Measurements from ENCODE around the gene ZNF777.
"Not testable (repeated sequence)": the region's sequence is repeated elsewhere in the genome, so short reads cannot be mapped to it uniquely, and the experiment has no call there.

Gene ZNF777

DNA sequence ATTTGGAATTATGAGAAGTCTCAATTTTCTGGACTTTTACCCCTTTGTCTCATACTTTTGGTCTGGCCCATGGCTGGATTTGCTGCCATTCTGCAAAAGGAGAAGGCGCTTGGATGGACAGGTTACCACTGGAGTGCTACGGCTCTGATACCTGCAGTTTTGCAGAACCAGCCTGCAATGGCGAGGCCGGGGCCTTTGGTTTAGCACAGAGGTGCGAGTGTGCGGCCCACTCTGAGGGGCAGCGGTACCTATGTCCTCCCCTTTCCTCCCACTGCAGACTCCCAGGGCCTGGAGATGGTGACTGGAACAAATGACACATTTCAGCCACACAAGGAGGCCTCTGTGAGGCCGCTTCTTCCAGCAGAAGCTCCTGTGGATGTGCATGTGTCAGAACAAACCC, 11.9 kb downstream of the ZNF777 start:
- H3K4me1 ChIP-seq (ENCODE audit: insufficient read depth, low read length, poor library complexity, severe bottlenecking) = no peaks in the 10 kb centered on the region
- no peak overlapping the region for H3K9ac ChIP-seq (ENCODE audit: low read depth, low read length, poor library complexity, severe bottlenecking)
- no peak overlapping the region for H3K4me2 ChIP-seq (ENCODE audit: low read depth, low read length, poor library complexity, severe bottlenecking)
- no peaks in the 10 kb centered on the region for H3K79me2 ChIP-seq (ENCODE audit: insufficient read depth, low read length)
- no peak overlapping the region for H2AFZ ChIP-seq (ENCODE audit: low read length)
- peaks cover 56% of the 10 kb centered on the region; the same call in 1 of the 2 replicates for H3K36me3 ChIP-seq (ENCODE audit: insufficient read depth, low read length)
- no peaks in the 10 kb centered on the region for H3F3A ChIP-seq (ENCODE audit: low read depth)
- no peaks in the 10 kb centered on the region for H3K27me3 ChIP-seq (ENCODE audit: insufficient read depth, low read length, poor library complexity, severe bottlenecking)
- H3K9me2 ChIP-seq (replicated peaks; ENCODE audit: low read depth, low read length) = no peaks in the 10 kb centered on the region
- peaks cover 2% of the 10 kb centered on the region for H4K20me1 ChIP-seq (ENCODE audit: insufficient read depth, low read length, poor library complexity, severe bottlenecking)
- H3K9me3 ChIP-seq (ENCODE audit: insufficient read depth, low read depth, low read length) = no peaks in the 10 kb centered on the region
- no peak for TF ChIP-seq EZH2phosphoT487 (IDR thresholded peaks at IDR 0.05; ENCODE audit: borderline replicate concordance)
- TF ChIP-seq, protein P1, sequence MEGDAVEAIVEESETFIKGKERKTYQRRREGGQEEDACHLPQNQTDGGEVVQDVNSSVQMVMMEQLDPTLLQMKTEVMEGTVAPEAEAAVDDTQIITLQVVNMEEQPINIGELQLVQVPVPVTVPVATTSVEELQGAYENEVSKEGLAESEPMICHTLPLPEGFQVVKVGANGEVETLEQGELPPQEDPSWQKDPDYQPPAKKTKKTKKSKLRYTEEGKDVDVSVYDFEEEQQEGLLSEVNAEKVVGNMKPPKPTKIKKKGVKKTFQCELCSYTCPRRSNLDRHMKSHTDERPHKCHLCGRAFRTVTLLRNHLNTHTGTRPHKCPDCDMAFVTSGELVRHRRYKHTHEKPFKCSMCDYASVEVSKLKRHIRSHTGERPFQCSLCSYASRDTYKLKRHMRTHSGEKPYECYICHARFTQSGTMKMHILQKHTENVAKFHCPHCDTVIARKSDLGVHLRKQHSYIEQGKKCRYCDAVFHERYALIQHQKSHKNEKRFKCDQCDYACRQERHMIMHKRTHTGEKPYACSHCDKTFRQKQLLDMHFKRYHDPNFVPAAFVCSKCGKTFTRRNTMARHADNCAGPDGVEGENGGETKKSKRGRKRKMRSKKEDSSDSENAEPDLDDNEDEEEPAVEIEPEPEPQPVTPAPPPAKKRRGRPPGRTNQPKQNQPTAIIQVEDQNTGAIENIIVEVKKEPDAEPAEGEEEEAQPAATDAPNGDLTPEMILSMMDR (conservative IDR thresholded peaks at IDR 0.05; ENCODE audit: low read length) = no peak
- no peak overlapping the region for H3K4me3 ChIP-seq (ENCODE audit: low read length, poor library complexity, severe bottlenecking)

DNA sequence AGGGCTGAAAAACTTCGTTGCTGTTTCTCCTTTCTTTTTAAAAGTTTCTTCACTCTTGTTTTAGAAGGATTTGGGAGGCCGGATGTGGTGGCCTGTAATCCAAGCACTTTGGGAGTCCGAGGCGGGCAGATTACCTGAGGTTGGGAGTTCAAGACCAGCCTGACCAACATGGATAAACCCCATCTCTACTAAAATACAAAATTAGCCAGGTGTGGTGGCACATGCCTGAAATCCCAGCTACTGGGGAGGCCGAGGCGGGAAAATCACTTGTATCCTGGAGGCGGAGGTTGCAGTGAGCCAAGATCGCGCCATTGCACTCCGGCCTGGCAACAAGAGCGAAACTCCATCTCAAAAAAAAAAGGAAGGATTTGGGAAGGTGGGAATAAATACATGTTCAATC, 14.8 kb downstream of the ZNF777 start:
- not testable (repeated sequence) for H3K4me3 ChIP-seq (ENCODE audit: low read length, poor library complexity, severe bottlenecking); H3K4me2 ChIP-seq (ENCODE audit: low read depth, low read length, poor library complexity, severe bottlenecking); H3F3A ChIP-seq (ENCODE audit: low read depth); H3K9ac ChIP-seq (ENCODE audit: low read depth, low read length, poor library complexity, severe bottlenecking); H3K79me2 ChIP-seq (ENCODE audit: insufficient read depth, low read length); H3K9me3 ChIP-seq (ENCODE audit: insufficient read depth, low read depth, low read length); H3K9me2 ChIP-seq (replicated peaks; ENCODE audit: low read depth, low read length); H2AFZ ChIP-seq (ENCODE audit: low read length); H4K20me1 ChIP-seq (ENCODE audit: insufficient read depth, low read length, poor library complexity, severe bottlenecking); H3K27me3 ChIP-seq (ENCODE audit: insufficient read depth, low read length, poor library complexity, severe bottlenecking); H3K4me1 ChIP-seq (ENCODE audit: insufficient read depth, low read length, poor library complexity, severe bottlenecking)
- H3K36me3 ChIP-seq (ENCODE audit: insufficient read depth, low read length) = peaks cover 48% of the 10 kb centered on the region; the same call in 1 of the 2 replicates

DNA sequence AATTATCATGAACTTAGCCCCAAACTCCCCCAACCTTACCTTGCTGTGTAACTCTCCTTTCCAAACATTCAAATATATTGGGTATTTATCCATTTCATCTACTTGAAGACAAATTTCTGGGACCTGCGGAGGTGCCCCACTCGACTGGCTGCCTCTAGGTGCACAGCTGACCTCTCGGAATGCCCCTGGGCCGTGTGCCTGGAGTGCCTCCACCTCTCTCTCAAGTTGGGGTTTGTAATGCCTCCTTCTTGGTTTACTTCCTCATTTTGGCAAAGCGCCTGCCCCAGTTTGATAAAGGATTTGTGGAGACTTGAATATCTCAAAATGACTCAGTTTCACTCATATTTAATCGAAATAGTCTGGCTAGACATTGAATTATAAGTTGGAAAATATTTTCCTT, 16.6 kb downstream of the ZNF777 start:
- H3K4me3 ChIP-seq (ENCODE audit: low read length, poor library complexity, severe bottlenecking) = no peak overlapping the region
- H3K36me3 ChIP-seq (ENCODE audit: insufficient read depth, low read length) = peaks cover 31% of the 10 kb centered on the region; the same call in 1 of the 2 replicates
- H3K27me3 ChIP-seq (ENCODE audit: insufficient read depth, low read length, poor library complexity, severe bottlenecking) = no peaks in the 10 kb centered on the region
- H3K4me2 ChIP-seq (ENCODE audit: low read depth, low read length, poor library complexity, severe bottlenecking) = no peak overlapping the region
- H3K9ac ChIP-seq (ENCODE audit: low read depth, low read length, poor library complexity, severe bottlenecking) = no peak overlapping the region
- no peaks in the 10 kb centered on the region for H3K79me2 ChIP-seq (ENCODE audit: insufficient read depth, low read length)
- no peaks in the 10 kb centered on the region for H3K4me1 ChIP-seq (ENCODE audit: insufficient read depth, low read length, poor library complexity, severe bottlenecking)
- no peaks in the 10 kb centered on the region for H4K20me1 ChIP-seq (ENCODE audit: insufficient read depth, low read length, poor library complexity, severe bottlenecking)
- no peaks in the 10 kb centered on the region for H3K9me3 ChIP-seq (ENCODE audit: insufficient read depth, low read depth, low read length)
- no peaks in the 10 kb centered on the region for H3F3A ChIP-seq (ENCODE audit: low read depth)
- H2AFZ ChIP-seq (ENCODE audit: low read length) = no peak overlapping the region
- H3K9me2 ChIP-seq (replicated peaks; ENCODE audit: low read depth, low read length) = no peaks in the 10 kb centered on the region
- TF ChIP-seq EZH2phosphoT487 (IDR thresholded peaks at IDR 0.05; ENCODE audit: borderline replicate concordance) = no peak
- TF ChIP-seq, protein P1 (conservative IDR thresholded peaks at IDR 0.05; ENCODE audit: low read length) = no peak

DNA sequence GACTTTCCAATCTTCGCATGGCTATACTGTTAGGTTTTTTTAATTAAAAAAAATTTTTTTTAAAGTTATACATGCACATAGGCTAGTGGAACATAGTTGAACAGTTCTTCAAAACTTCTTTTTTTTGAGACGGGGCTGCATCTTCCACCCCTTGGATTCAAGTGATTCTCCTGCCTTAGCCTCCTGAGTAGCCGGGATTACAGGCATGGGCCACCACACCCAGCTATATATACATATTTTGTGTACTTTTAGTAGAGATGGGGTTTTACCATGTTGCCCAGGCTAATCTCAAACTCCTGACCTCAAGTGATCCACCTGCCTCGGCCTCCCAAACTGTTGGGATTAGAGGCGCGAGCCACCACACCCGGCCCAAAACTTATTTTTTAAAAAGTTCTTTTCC, 17.3 kb downstream of the ZNF777 start:
- Histone ChIP-seq H3K79me2 (ENCODE audit: insufficient read depth, low read length) (no peaks in the 10 kb centered on the region), H3K4me3 (ENCODE audit: low read length, poor library complexity, severe bottlenecking) (no peak overlapping the region), H3K9me3 (ENCODE audit: insufficient read depth, low read depth, low read length) (no peaks in the 10 kb centered on the region), H3K4me2 (ENCODE audit: low read depth, low read length, poor library complexity, severe bottlenecking) (no peak overlapping the region), H3F3A (ENCODE audit: low read depth) (no peaks in the 10 kb centered on the region), H3K27me3 (ENCODE audit: insufficient read depth, low read length, poor library complexity, severe bottlenecking) (no peaks in the 10 kb centered on the region), H2AFZ (ENCODE audit: low read length) (no peak overlapping the region), H3K36me3 (ENCODE audit: insufficient read depth, low read length) (peaks cover 24% of the 10 kb centered on the region; the same call in 1 of the 2 replicates), H3K9me2 (replicated peaks; ENCODE audit: low read depth, low read length) (no peaks in the 10 kb centered on the region), H3K9ac (ENCODE audit: low read depth, low read length, poor library complexity, severe bottlenecking) (no peak overlapping the region), H3K4me1 (ENCODE audit: insufficient read depth, low read length, poor library complexity, severe bottlenecking) (no peaks in the 10 kb centered on the region), H4K20me1 (ENCODE audit: insufficient read depth, low read length, poor library complexity, severe bottlenecking) (no peaks in the 10 kb centered on the region)
- no peak for TF ChIP-seq EZH2phosphoT487 (IDR thresholded peaks at IDR 0.05; ENCODE audit: borderline replicate concordance)
- TF ChIP-seq, protein P1 (conservative IDR thresholded peaks at IDR 0.05; ENCODE audit: low read length) = no peak
